IMR-90 (cell line): ENCODE data around the gene NXPH1. TPM values are rescaled to one million over a fixed set of nuclear protein-coding genes. Genes with fewer than 3 reads are reported as not detected.

Source experiments
- ATAC-seq: fragments of 200-7000 bp; cut with Tn5 transposase; 2 replicates; pipeline ENCODE4 v1.9.1; 2020; ENCODE audit warnings: low read depth, mild to moderate bottlenecking, moderate library complexity
- BruUV-seq: library from RNA; stranded (reverse); fragments of 400-500 nt; replicated peaks from 2 replicates; lab custom pipeline; 2021; lab: Mats Ljungman, UMichigan
- CTCF ChIA-PET: fragments of 300-600 bp; formaldehyde crosslinking; extraction: SDS; loops from one replicate; lab custom pipeline; 2021; ENCODE audit warnings: antibody characterized with exemption; lab: Yijun Ruan, JAX
- POLR2A ChIA-PET: fragments of 300-600 bp; sonication (Branson Sonifier 250); formaldehyde crosslinking; loops from one replicate; lab custom pipeline; 2022; ENCODE audit warnings: antibody characterized with exemption; ENCODE audit not compliant: unreplicated experiment; lab: Charles Lee
- DNase-seq: peaks from one replicate; pipeline ENCODE4 v3.0.0; 2013
- H2AFZ ChIP-seq: replicated peaks from 2 replicates; pipeline ENCODE3; 2013; ENCODE audit warnings: low read length, mild to moderate bottlenecking; ENCODE audit not compliant: poor library complexity
- H2AK5ac ChIP-seq: 2 replicates; pipeline ENCODE4 v1.6.1; 2013; ENCODE audit warnings: low read depth, low read length, inconsistent platforms
- H2AK9ac ChIP-seq: replicated peaks from 2 replicates; pipeline ENCODE3; 2013; ENCODE audit warnings: mild to moderate bottlenecking, low read depth, low read length, moderate library complexity; ENCODE audit not compliant: poor library complexity
- H2BK120ac ChIP-seq: 2 replicates; pipeline ENCODE4 v1.6.1; 2013; ENCODE audit warnings: low read depth, low read length, inconsistent platforms
- H2BK15ac ChIP-seq: 3 replicates; pipeline ENCODE4 v1.6.1; 2013; ENCODE audit warnings: low read depth, low read length, inconsistent platforms
- H2BK20ac ChIP-seq: 2 replicates; pipeline ENCODE4 v1.6.1; 2013; ENCODE audit warnings: low read depth, mild to moderate bottlenecking, inconsistent platforms, low read length, moderate library complexity
- H2BK5ac ChIP-seq: 2 replicates; pipeline ENCODE4 v1.6.1; 2013; ENCODE audit warnings: mild to moderate bottlenecking, low read depth, low read length, inconsistent platforms; ENCODE audit not compliant: poor library complexity, severe bottlenecking
- H3K14ac ChIP-seq: replicated peaks from 2 replicates; pipeline ENCODE4 v1.6.1; 2013; ENCODE audit warnings: low read depth, low read length, inconsistent platforms
- H3K18ac ChIP-seq: 2 replicates; pipeline ENCODE4 v1.6.1; 2013; ENCODE audit warnings: low read depth, low read length, control low read depth
- H3K23ac ChIP-seq: 2 replicates; pipeline ENCODE4 v1.6.1; 2013; ENCODE audit warnings: low read depth, low read length, inconsistent platforms
- H3K27ac ChIP-seq: 2 replicates; pipeline ENCODE4 v1.5.1; 2013; ENCODE audit warnings: mild to moderate bottlenecking, control low read depth, low read length; ENCODE audit not compliant: insufficient read depth
- H3K27me3 ChIP-seq: 2 replicates; pipeline ENCODE4 v1.6.1; 2013; ENCODE audit warnings: low read length; ENCODE audit not compliant: control insufficient read depth, insufficient read depth
- H3K36me3 ChIP-seq: 2 replicates; pipeline ENCODE4 v1.6.1; 2013; ENCODE audit warnings: low read length, mixed read lengths; ENCODE audit not compliant: control insufficient read depth, insufficient read depth
- H3K4ac ChIP-seq: 2 replicates; pipeline ENCODE4 v1.6.1; 2013; ENCODE audit warnings: low read depth, low read length, inconsistent platforms
- H3K4me1 ChIP-seq: 2 replicates; pipeline ENCODE4 v1.6.1; 2013; ENCODE audit warnings: low read length, mixed read lengths; ENCODE audit not compliant: control insufficient read depth, insufficient read depth
- H3K4me2 ChIP-seq: 2 replicates; pipeline ENCODE4 v1.6.1; 2013; ENCODE audit warnings: low read depth, mild to moderate bottlenecking, control low read depth, low read length, moderate library complexity
- H3K4me3 ChIP-seq: 2 replicates; pipeline ENCODE4 v1.5.1; 2013; ENCODE audit warnings: low read depth, mild to moderate bottlenecking, control low read depth, low read length, moderate library complexity; ENCODE audit not compliant: insufficient read depth
- H3K56ac ChIP-seq: 2 replicates; pipeline ENCODE4 v1.6.1; 2013; ENCODE audit warnings: low read length, inconsistent platforms; ENCODE audit not compliant: insufficient read depth; ENCODE audit errors: extremely low read depth
- H3K79me1 ChIP-seq, 2 experiments: 2 replicates each; pipeline ENCODE4 v1.6.1; 2013; ENCODE audit warnings: low read length in 2 of 2, inconsistent platforms in 1 of 2, low read depth in 1 of 2
- H3K9ac ChIP-seq: 2 replicates; pipeline ENCODE4 v1.6.1; 2013; ENCODE audit warnings: low read depth, low read length, control low read depth
- H3K9me1 ChIP-seq: 2 replicates; pipeline ENCODE4 v1.6.1; 2013; ENCODE audit warnings: low read length, inconsistent platforms; ENCODE audit not compliant: insufficient read depth
- H3K9me3 ChIP-seq: 2 replicates; pipeline ENCODE4 v1.6.1; 2013; ENCODE audit warnings: low read length; ENCODE audit not compliant: control insufficient read depth, insufficient read depth
- H4K20me1 ChIP-seq: 2 replicates; pipeline ENCODE4 v1.6.1; 2013; ENCODE audit warnings: low read length, inconsistent platforms; ENCODE audit not compliant: insufficient read depth
- H4K5ac ChIP-seq: 2 replicates; pipeline ENCODE4 v1.6.1; 2013; ENCODE audit warnings: mild to moderate bottlenecking, low read depth, low read length, control low read depth
- H4K8ac ChIP-seq, 2 experiments: 2 replicates each; pipeline ENCODE4 v1.6.1; 2013; ENCODE audit warnings: low read depth in 2 of 2, low read length in 2 of 2, control low read depth in 1 of 2, inconsistent platforms in 1 of 2
- H4K91ac ChIP-seq: 2 replicates; pipeline ENCODE4 v1.6.1; 2013; ENCODE audit warnings: low read depth, low read length, inconsistent platforms; ENCODE audit not compliant: insufficient read depth
- BHLHE40 ChIP-seq: fragments of 150-350 bp; IDR thresholded peaks from 2 replicates; pipeline ENCODE4 v1.6.1; 2016; ENCODE audit warnings: mild to moderate bottlenecking, low read depth, low read length
- CHD1 ChIP-seq: IDR thresholded peaks from 2 replicates; pipeline ENCODE4 v1.6.1; 2012; ENCODE audit warnings: low read depth, low read length, improper control_type of control experiment
- CTCF ChIP-seq: conservative IDR thresholded peaks from 2 replicates; pipeline ENCODE4 v1.5.1; 2012; ENCODE audit warnings: mild to moderate bottlenecking, low read depth, low read length, improper control_type of control experiment
- ELK1 ChIP-seq: fragments of 150-350 bp; IDR thresholded peaks from 2 replicates; pipeline ENCODE4 v1.6.1; 2016; ENCODE audit warnings: low read depth, mild to moderate bottlenecking, low read length, moderate library complexity, borderline replicate concordance
- FOS ChIP-seq: fragments of 150-350 bp; IDR thresholded peaks from 2 replicates; pipeline ENCODE4 v1.6.1; 2016; ENCODE audit warnings: low read depth, low read length
- MAFK ChIP-seq: IDR thresholded peaks from 2 replicates; pipeline ENCODE4 v1.6.1; 2012; ENCODE audit warnings: low read depth, low read length, improper control_type of control experiment
- MAZ ChIP-seq: IDR thresholded peaks from 2 replicates; pipeline ENCODE4 v1.6.1; 2012; ENCODE audit warnings: low read depth, mild to moderate bottlenecking, low read length, improper control_type of control experiment, moderate library complexity, borderline replicate concordance
- POLR2A ChIP-seq: IDR thresholded peaks from 2 replicates; pipeline ENCODE4 v1.6.1; 2012; ENCODE audit warnings: mild to moderate bottlenecking, low read depth, low read length
- RAD21 ChIP-seq: IDR thresholded peaks from 2 replicates; pipeline ENCODE4 v1.6.1; 2012; ENCODE audit warnings: low read length, improper control_type of control experiment
- RFX5 ChIP-seq: IDR thresholded peaks from 2 replicates; pipeline ENCODE4 v1.8.0; 2012; ENCODE audit warnings: low read depth, mild to moderate bottlenecking, low read length, moderate library complexity
- SMC3 ChIP-seq: fragments of 150-350 bp; IDR thresholded peaks from 2 replicates; pipeline ENCODE4 v1.6.1; 2016; ENCODE audit warnings: low read depth, mild to moderate bottlenecking, antibody characterized with exemption, low read length, moderate library complexity
- WGBS, 2 experiments: methylation state at CpG; one replicate each; pipeline versions ENCODE4 v1.1.5 to v1.1.7; 2013; ENCODE audit warnings: missing lambda C conversion rate in 2 of 2; ENCODE audit not compliant: insufficient read length in 1 of 2; ENCODE audit errors: extremely low coverage in 2 of 2; 5-methylcytosine and 5-hydroxymethylcytosine counted together
- dilution Hi-C: fragments of 300-500 bp; cut with HindIII; formaldehyde crosslinking; loops from one replicate; pipeline ENCODE4 v1.14.3; 2018; ENCODE audit warnings: low sequenced_read_pairs; ENCODE audit not compliant: unreplicated experiment
- in situ Hi-C: fragments of 300-500 bp; cut with MboI; formaldehyde crosslinking; loops from 3 replicates; pipeline ENCODE4 v1.14.3; 2019; ENCODE audit warnings: low sequenced_read_pairs, inconsistent platforms, mixed read lengths
- intact Hi-C: fragments of 100-400 bp; cut with micrococcal nuclease; formaldehyde crosslinking; loops from 2 replicates; pipeline ENCODE4 v1.10.0; 2022
- polyA plus RNA-seq, 3 experiments: library from polyadenylated mRNA; depleted of rRNA; stranded (reverse); fragments of >200 nt; gene quantifications; 2 replicates each; pipeline ENCODE4 v1.2.3, GENCODE V29; 2012; ENCODE audit warnings: low replicate concordance in 1 of 3
- total RNA-seq: library from RNA; depleted of rRNA; stranded (reverse); fragments of >200 nt; gene quantifications from 2 replicates; pipeline ENCODE4 v1.2.3, GENCODE V29; 2012

Gene NXPH1
- total and polyA plus RNA-seq, 2 of the 4 experiments (the other 2 are of a cell fraction), result not detected

- no CpG with 5 or more reads among the region's 2 CpGs for WGBS, 2 experiments
- Histone ChIP-seq H4K8ac (no peak overlapping the region), H3K56ac (no peak overlapping the region), H4K20me1 (no peaks in the 10 kb centered on the region), H2AK9ac (no peak overlapping the region), H3K27ac (no peak overlapping the region), H2BK20ac (no peak overlapping the region), H2BK15ac (no peak overlapping the region), H3K4ac (no peak overlapping the region), H3K18ac (no peak overlapping the region), H3K27me3 (no peaks in the 10 kb centered on the region), H3K4me2 (no peak overlapping the region), H3K9me1 (no peaks in the 10 kb centered on the region), H2AFZ (no peak overlapping the region), H2AK5ac (no peak overlapping the region), H3K79me1 (no peaks in the 10 kb centered on the region), H4K91ac (no peak overlapping the region), H3K14ac (no peak overlapping the region), H2BK120ac (no peak overlapping the region), H3K9me3 (no peaks in the 10 kb centered on the region), H3K4me1 (no peaks in the 10 kb centered on the region), H3K4me3 (no peak overlapping the region), H3K9ac (no peak overlapping the region), H3K23ac (no peak overlapping the region), H2BK5ac (no peak overlapping the region), H4K5ac (no peak overlapping the region), H3K36me3 (no peaks in the 10 kb centered on the region)
- no peak for ATAC-seq
- intact Hi-C loops (no loop called here), in situ Hi-C loops (no loop called here), dilution Hi-C loops (no loop called here)
- no peak for DNase-seq
- ChIA-PET CTCF (no interaction called here), POLR2A (no interaction called here)
- BruUV-seq, result no TSS peak
- TF ChIP-seq SMC3, result no peak
- no peak for TF ChIP-seq CTCF
- TF ChIP-seq FOS, result no peak
- TF ChIP-seq RAD21, result no peak
- TF ChIP-seq RFX5, result no peak
- TF ChIP-seq POLR2A, result no peak
- TF ChIP-seq MAZ, result no peak
- TF ChIP-seq BHLHE40, result no peak
- no peak for TF ChIP-seq MAFK
- no peak for TF ChIP-seq CHD1
- no peak for TF ChIP-seq ELK1
Observed at GRCh38 chr7:8778459-8778858, 345.1 kb downstream of the NXPH1 start.
